Sigmoid colon (tissue), 4 donors: ENCODE results near the gene LINGO3.

Experiments used
- CTCF ChIP-seq, 4 experiments: fragments of 450-650 bp in 3 of 4; fragments of 200-600 bp in 1 of 4; IDR thresholded peaks; one replicate each; pipeline ENCODE4 v1.5.1; 2016 to 2019; ENCODE audit warnings: antibody characterized with exemption in 4 of 4, mild to moderate bottlenecking in 3 of 4, moderate library complexity in 2 of 4
- EP300 ChIP-seq, 4 donors: sonication (generic); formaldehyde crosslinking; IDR thresholded peaks; one replicate each; pipeline ENCODE4 v1.6.1; 2017; ENCODE audit warnings: antibody characterized with exemption in 4 of 4
- POLR2A ChIP-seq, 2 donors: fragments of 450-650 bp; IDR thresholded peaks; one replicate each; pipeline ENCODE4 v1.6.1; 2016; ENCODE audit warnings: antibody characterized with exemption in 2 of 2, mild to moderate bottlenecking in 2 of 2, moderate library complexity in 2 of 2

- TF ChIP-seq POLR2A (IDR thresholded peaks at IDR 0.05) (no peak), CTCF (IDR thresholded peaks at IDR 0.05) (peak; percentile 47 to 74 (median 58)), EP300 (IDR thresholded peaks at IDR 0.05) (no peak)
These were observed 7.9 kb upstream of the LINGO3 start for GRCh38 chr19:2315818-2316353.
